T47D (cell line): Measurements from ENCODE around the gene LIN7B.

ENCODE experiments used
- DNase-seq, 2 experiments: peaks; one replicate each; pipeline versions ENCODE4 v3.0.0 to v3.0.0-alpha.2; 2011 to 2012; ENCODE audit warnings: low read depth in 1 of 2, low spot score in 1 of 2
- JUND ChIP-seq: IDR thresholded peaks from 2 replicates; pipeline ENCODE4 v1.6.1; 2012; ENCODE audit warnings: low read depth
- in situ Hi-C: cut with HindIII; loops from 2 replicates; pipeline ENCODE4 v1.10.0; 2016; ENCODE audit warnings: low sequenced_read_pairs, low pct_unique_long_range_greater_than_20kb

The LIN7B gene

GRCh38 chr19:49148044-49148682 is 34.0 kb downstream of the LIN7B start:
- DNase-seq, result no peak
- in situ Hi-C loops, result no loop called here
- no peak for TF ChIP-seq JUND

GRCh38 chr19:49148784-49149651 is 34.8 kb downstream of the LIN7B start:
- peak; percentile 83 to 96 for DNase-seq
- no peak for TF ChIP-seq JUND
- in situ Hi-C loops, result no loop called here

GRCh38 chr19:49149652-49150105 is 35.5 kb downstream of the LIN7B start:
- in situ Hi-C loops, result no loop called here
- no peak for TF ChIP-seq JUND
- DNase-seq, result peak in 1 of 2 experiments; percentile 80

- no peak for TF ChIP-seq JUND
- DNase-seq, result peak; percentile 55 to 97
- in situ Hi-C loops, result no loop called here
These were observed 36.2 kb downstream of the LIN7B start for GRCh38 chr19:49150106-49150943.

- TF ChIP-seq JUND, result no peak
- in situ Hi-C loops, result no loop called here
- peak in 1 of 2 experiments; percentile 48 for DNase-seq
These were observed 36.7 kb downstream of the LIN7B start for GRCh38 chr19:49150944-49151243.

GRCh38 chr19:49151267-49152118 is 37.3 kb downstream of the LIN7B start:
- TF ChIP-seq JUND, result no peak
- in situ Hi-C loops, result no loop called here
- DNase-seq, result peak; percentile 78 to 98

GRCh38 chr19:49152119-49152550 is 38.0 kb downstream of the LIN7B start:
- no peak for TF ChIP-seq JUND
- DNase-seq, result no peak
- in situ Hi-C loops, result no loop called here

GRCh38 chr19:49153167-49153809 is 39.1 kb downstream of the LIN7B start:
- no peak for DNase-seq
- TF ChIP-seq JUND, result no peak
- in situ Hi-C loops, result no loop called here

- no peak for TF ChIP-seq JUND
- in situ Hi-C loops, result no loop called here
- DNase-seq, result no peak
These were observed 40.1 kb downstream of the LIN7B start for GRCh38 chr19:49154279-49154678.

- in situ Hi-C loops, result no loop called here
- TF ChIP-seq JUND, result no peak
- DNase-seq, result no peak
These were observed 41.0 kb downstream of the LIN7B start, which contains the start of gene HRC for GRCh38 chr19:49155005-49155819. HRC (minus strand) TSS chr19:49155396; CDS start chr19:49155237, 159 bp downstream.
